IMR-90 (cell line): ENCODE measurements around the gene ELANE. TPM values are rescaled to one million over a fixed set of nuclear protein-coding genes. Genes with fewer than 3 reads are reported as not detected.

ENCODE experiments used
- ATAC-seq: fragments of 200-7000 bp; cut with Tn5 transposase; 2 replicates; pipeline ENCODE4 v1.9.1; 2020; ENCODE audit warnings: low read depth, mild to moderate bottlenecking, moderate library complexity
- BruUV-seq: library from RNA; stranded (reverse); fragments of 400-500 nt; replicated peaks from 2 replicates; lab custom pipeline; 2021; lab: Mats Ljungman, UMichigan
- CTCF ChIA-PET: fragments of 300-600 bp; formaldehyde crosslinking; extraction: SDS; loops from one replicate; lab custom pipeline; 2021; ENCODE audit warnings: antibody characterized with exemption; lab: Yijun Ruan, JAX
- POLR2A ChIA-PET: fragments of 300-600 bp; sonication (Branson Sonifier 250); formaldehyde crosslinking; loops from one replicate; lab custom pipeline; 2022; ENCODE audit warnings: antibody characterized with exemption; ENCODE audit not compliant: unreplicated experiment; lab: Charles Lee
- DNase-seq: peaks from one replicate; pipeline ENCODE4 v3.0.0; 2013
- H2AFZ ChIP-seq: replicated peaks from 2 replicates; pipeline ENCODE3; 2013; ENCODE audit warnings: low read length, mild to moderate bottlenecking; ENCODE audit not compliant: poor library complexity
- H2AK5ac ChIP-seq: 2 replicates; pipeline ENCODE4 v1.6.1; 2013; ENCODE audit warnings: low read depth, low read length, inconsistent platforms
- H2AK9ac ChIP-seq: replicated peaks from 2 replicates; pipeline ENCODE3; 2013; ENCODE audit warnings: mild to moderate bottlenecking, low read depth, low read length, moderate library complexity; ENCODE audit not compliant: poor library complexity
- H2BK120ac ChIP-seq: 2 replicates; pipeline ENCODE4 v1.6.1; 2013; ENCODE audit warnings: low read depth, low read length, inconsistent platforms
- H2BK15ac ChIP-seq: 3 replicates; pipeline ENCODE4 v1.6.1; 2013; ENCODE audit warnings: low read depth, low read length, inconsistent platforms
- H2BK20ac ChIP-seq: 2 replicates; pipeline ENCODE4 v1.6.1; 2013; ENCODE audit warnings: low read depth, mild to moderate bottlenecking, inconsistent platforms, low read length, moderate library complexity
- H2BK5ac ChIP-seq: 2 replicates; pipeline ENCODE4 v1.6.1; 2013; ENCODE audit warnings: mild to moderate bottlenecking, low read depth, low read length, inconsistent platforms; ENCODE audit not compliant: poor library complexity, severe bottlenecking
- H3K14ac ChIP-seq: replicated peaks from 2 replicates; pipeline ENCODE4 v1.6.1; 2013; ENCODE audit warnings: low read depth, low read length, inconsistent platforms
- H3K18ac ChIP-seq: 2 replicates; pipeline ENCODE4 v1.6.1; 2013; ENCODE audit warnings: low read depth, low read length, control low read depth
- H3K23ac ChIP-seq: 2 replicates; pipeline ENCODE4 v1.6.1; 2013; ENCODE audit warnings: low read depth, low read length, inconsistent platforms
- H3K27ac ChIP-seq: 2 replicates; pipeline ENCODE4 v1.5.1; 2013; ENCODE audit warnings: mild to moderate bottlenecking, control low read depth, low read length; ENCODE audit not compliant: insufficient read depth
- H3K27me3 ChIP-seq: 2 replicates; pipeline ENCODE4 v1.6.1; 2013; ENCODE audit warnings: low read length; ENCODE audit not compliant: control insufficient read depth, insufficient read depth
- H3K36me3 ChIP-seq: 2 replicates; pipeline ENCODE4 v1.6.1; 2013; ENCODE audit warnings: low read length, mixed read lengths; ENCODE audit not compliant: control insufficient read depth, insufficient read depth
- H3K4ac ChIP-seq: 2 replicates; pipeline ENCODE4 v1.6.1; 2013; ENCODE audit warnings: low read depth, low read length, inconsistent platforms
- H3K4me1 ChIP-seq: 2 replicates; pipeline ENCODE4 v1.6.1; 2013; ENCODE audit warnings: low read length, mixed read lengths; ENCODE audit not compliant: control insufficient read depth, insufficient read depth
- H3K4me2 ChIP-seq: 2 replicates; pipeline ENCODE4 v1.6.1; 2013; ENCODE audit warnings: low read depth, mild to moderate bottlenecking, control low read depth, low read length, moderate library complexity
- H3K4me3 ChIP-seq: 2 replicates; pipeline ENCODE4 v1.5.1; 2013; ENCODE audit warnings: low read depth, mild to moderate bottlenecking, control low read depth, low read length, moderate library complexity; ENCODE audit not compliant: insufficient read depth
- H3K56ac ChIP-seq: 2 replicates; pipeline ENCODE4 v1.6.1; 2013; ENCODE audit warnings: low read length, inconsistent platforms; ENCODE audit not compliant: insufficient read depth; ENCODE audit errors: extremely low read depth
- H3K79me1 ChIP-seq, 2 experiments: 2 replicates each; pipeline ENCODE4 v1.6.1; 2013; ENCODE audit warnings: low read length in 2 of 2, inconsistent platforms in 1 of 2, low read depth in 1 of 2
- H3K9ac ChIP-seq: 2 replicates; pipeline ENCODE4 v1.6.1; 2013; ENCODE audit warnings: low read depth, low read length, control low read depth
- H3K9me1 ChIP-seq: 2 replicates; pipeline ENCODE4 v1.6.1; 2013; ENCODE audit warnings: low read length, inconsistent platforms; ENCODE audit not compliant: insufficient read depth
- H3K9me3 ChIP-seq: 2 replicates; pipeline ENCODE4 v1.6.1; 2013; ENCODE audit warnings: low read length; ENCODE audit not compliant: control insufficient read depth, insufficient read depth
- H4K20me1 ChIP-seq: 2 replicates; pipeline ENCODE4 v1.6.1; 2013; ENCODE audit warnings: low read length, inconsistent platforms; ENCODE audit not compliant: insufficient read depth
- H4K5ac ChIP-seq: 2 replicates; pipeline ENCODE4 v1.6.1; 2013; ENCODE audit warnings: mild to moderate bottlenecking, low read depth, low read length, control low read depth
- H4K8ac ChIP-seq, 2 experiments: 2 replicates each; pipeline ENCODE4 v1.6.1; 2013; ENCODE audit warnings: low read depth in 2 of 2, low read length in 2 of 2, control low read depth in 1 of 2, inconsistent platforms in 1 of 2
- H4K91ac ChIP-seq: 2 replicates; pipeline ENCODE4 v1.6.1; 2013; ENCODE audit warnings: low read depth, low read length, inconsistent platforms; ENCODE audit not compliant: insufficient read depth
- BHLHE40 ChIP-seq: fragments of 150-350 bp; IDR thresholded peaks from 2 replicates; pipeline ENCODE4 v1.6.1; 2016; ENCODE audit warnings: mild to moderate bottlenecking, low read depth, low read length
- CEBPB ChIP-seq: IDR thresholded peaks from 2 replicates; pipeline ENCODE4 v1.6.1; 2012; ENCODE audit warnings: low read depth, low read length, improper control_type of control experiment
- CHD1 ChIP-seq: IDR thresholded peaks from 2 replicates; pipeline ENCODE4 v1.6.1; 2012; ENCODE audit warnings: low read depth, low read length, improper control_type of control experiment
- ELK1 ChIP-seq: fragments of 150-350 bp; IDR thresholded peaks from 2 replicates; pipeline ENCODE4 v1.6.1; 2016; ENCODE audit warnings: low read depth, mild to moderate bottlenecking, low read length, moderate library complexity, borderline replicate concordance
- MAFK ChIP-seq: IDR thresholded peaks from 2 replicates; pipeline ENCODE4 v1.6.1; 2012; ENCODE audit warnings: low read depth, low read length, improper control_type of control experiment
- MAZ ChIP-seq: IDR thresholded peaks from 2 replicates; pipeline ENCODE4 v1.6.1; 2012; ENCODE audit warnings: low read depth, mild to moderate bottlenecking, low read length, improper control_type of control experiment, moderate library complexity, borderline replicate concordance
- MXI1 ChIP-seq: IDR thresholded peaks from 2 replicates; pipeline ENCODE4 v1.6.1; 2012; ENCODE audit warnings: low read depth, mild to moderate bottlenecking, low read length, moderate library complexity, borderline replicate concordance
- NFE2L2 ChIP-seq: fragments of 150-350 bp; IDR thresholded peaks from 2 replicates; pipeline ENCODE4 v1.6.1; 2016; ENCODE audit warnings: low read depth, mild to moderate bottlenecking, low read length
- RCOR1 ChIP-seq: IDR thresholded peaks from 2 replicates; pipeline ENCODE4 v1.6.1; 2012; ENCODE audit warnings: mild to moderate bottlenecking, low read length, improper control_type of control experiment; ENCODE audit not compliant: insufficient replicate concordance
- RFX5 ChIP-seq: IDR thresholded peaks from 2 replicates; pipeline ENCODE4 v1.8.0; 2012; ENCODE audit warnings: low read depth, mild to moderate bottlenecking, low read length, moderate library complexity
- SMC3 ChIP-seq: fragments of 150-350 bp; IDR thresholded peaks from 2 replicates; pipeline ENCODE4 v1.6.1; 2016; ENCODE audit warnings: low read depth, mild to moderate bottlenecking, antibody characterized with exemption, low read length, moderate library complexity
- USF2 ChIP-seq: fragments of 150-350 bp; IDR thresholded peaks from 2 replicates; pipeline ENCODE4 v1.6.1; 2017; ENCODE audit warnings: mild to moderate bottlenecking, antibody characterized with exemption, low read length, low read depth
- WGBS, 2 experiments: methylation state at CpG; one replicate each; pipeline versions ENCODE4 v1.1.5 to v1.1.7; 2013; ENCODE audit warnings: missing lambda C conversion rate in 2 of 2; ENCODE audit not compliant: insufficient read length in 1 of 2; ENCODE audit errors: extremely low coverage in 2 of 2; 5-methylcytosine and 5-hydroxymethylcytosine counted together
- dilution Hi-C: fragments of 300-500 bp; cut with HindIII; formaldehyde crosslinking; loops from one replicate; pipeline ENCODE4 v1.14.3; 2018; ENCODE audit warnings: low sequenced_read_pairs; ENCODE audit not compliant: unreplicated experiment
- in situ Hi-C: fragments of 300-500 bp; cut with MboI; formaldehyde crosslinking; loops from 3 replicates; pipeline ENCODE4 v1.14.3; 2019; ENCODE audit warnings: low sequenced_read_pairs, inconsistent platforms, mixed read lengths
- intact Hi-C: fragments of 100-400 bp; cut with micrococcal nuclease; formaldehyde crosslinking; loops from 2 replicates; pipeline ENCODE4 v1.10.0; 2022
- polyA plus RNA-seq, 3 experiments: library from polyadenylated mRNA; depleted of rRNA; stranded (reverse); fragments of >200 nt; gene quantifications; 2 replicates each; pipeline ENCODE4 v1.2.3, GENCODE V29; 2012; ENCODE audit warnings: low replicate concordance in 1 of 3
- total RNA-seq: library from RNA; depleted of rRNA; stranded (reverse); fragments of >200 nt; gene quantifications from 2 replicates; pipeline ENCODE4 v1.2.3, GENCODE V29; 2012

The ELANE gene
- total and polyA plus RNA-seq, 2 of the 4 experiments (the other 2 are of a cell fraction), result 0.27 TPM; not detected in 1

- H4K20me1 ChIP-seq, result no peaks in the 10 kb centered on the region
- H4K91ac ChIP-seq, result no peak within 1 kb of the TSS
- H4K8ac ChIP-seq, result no peak within 1 kb of the TSS
- H2BK15ac ChIP-seq, result no peak within 1 kb of the TSS
- no peak within 1 kb of the TSS for H4K5ac ChIP-seq
- CTCF ChIA-PET, result no interaction called here
- no peak within 1 kb of the TSS for H3K14ac ChIP-seq
- no peak within 1 kb of the TSS for H3K18ac ChIP-seq
- H3K9me1 ChIP-seq, result no peaks in the 10 kb centered on the region
- H3K9me3 ChIP-seq, result no peaks in the 10 kb centered on the region
- no peak within 1 kb of the TSS for H3K4me3 ChIP-seq
- no peak within 1 kb of the TSS for H2AFZ ChIP-seq
- DNase-seq (no peak), ATAC-seq (no peak)
- WGBS, 2 experiments, result 82% methylated on average over 22 of the region's 33 CpGs; no CpG with 5 or more reads in 1 of the 2 experiments
- H3K27ac ChIP-seq, result no peak within 1 kb of the TSS
- BruUV-seq, result no TSS peak
- peaks cover 3% of the 10 kb centered on the region; the same call in 1 of the 2 replicates for H3K4me1 ChIP-seq
- no peak within 1 kb of the TSS for H3K9ac ChIP-seq
- intact Hi-C loops (no loop called here), dilution Hi-C loops (no loop called here), in situ Hi-C loops (no loop called here)
- no peaks in the 10 kb centered on the region for H3K27me3 ChIP-seq
- no peaks in the 10 kb centered on the region for H3K36me3 ChIP-seq
- no peak within 1 kb of the TSS for H3K4ac ChIP-seq
- no peak within 1 kb of the TSS for H2AK9ac ChIP-seq
- no peak within 1 kb of the TSS for H2BK5ac ChIP-seq
- H3K56ac ChIP-seq, result no peak within 1 kb of the TSS
- no peak within 1 kb of the TSS for H3K23ac ChIP-seq
- no peaks in the 10 kb centered on the region for H3K79me1 ChIP-seq
- TF ChIP-seq MAFK (no peak), USF2 (no peak), CHD1 (no peak), RCOR1 (no peak), CEBPB (no peak), BHLHE40 (no peak), SMC3 (no peak), MAZ (no peak), ELK1 (no peak), NFE2L2 (no peak), MXI1 (no peak), RFX5 (no peak)
- POLR2A ChIA-PET, result no interaction called here
- no peak within 1 kb of the TSS for H3K4me2 ChIP-seq
- H2AK5ac ChIP-seq, result no peak within 1 kb of the TSS
- no peak within 1 kb of the TSS for H2BK20ac ChIP-seq
- no peak within 1 kb of the TSS for H2BK120ac ChIP-seq
Observed at GRCh38 chr19:827710-828321, 24.3 kb upstream of the ELANE start, which contains the start of gene AZU1. AZU1 (plus strand) TSS chr19:827837; CDS start chr19:827847, 10 bp downstream.
